CD14-positive monocyte (primary cell): ENCODE measurements around the gene SENP8. TPM values are rescaled to one million over a fixed set of nuclear protein-coding genes. Genes with fewer than 3 reads are reported as not detected.

ENCODE experiments used
- DNase-seq, 3 donors: peaks; one replicate each; pipeline ENCODE4 v3.0.0-alpha.2; 2011 to 2022
- H2AFZ ChIP-seq: 2 replicates; pipeline ENCODE4 v1.6.0; 2012; ENCODE audit warnings: mild to moderate bottlenecking, low read depth, low read length, inconsistent platforms; ENCODE audit not compliant: insufficient read depth, poor library complexity, severe bottlenecking
- H3K27ac ChIP-seq, 2 donors: 1 replicate in 1 of 2; 2 replicates in 1 of 2; pipeline ENCODE4 v1.5.1; 2012 to 2013; ENCODE audit warnings: low read length in 2 of 2, control low read depth in 1 of 2, inconsistent platforms in 1 of 2, low read depth in 1 of 2, mild to moderate bottlenecking in 1 of 2
- H3K27me3 ChIP-seq, 2 donors: one replicate each; pipeline versions ENCODE4 v1.6.0 to v1.6.1; 2011 to 2013; ENCODE audit warnings: low read length in 2 of 2; ENCODE audit not compliant: control insufficient read depth in 2 of 2, insufficient read depth in 2 of 2
- H3K36me3 ChIP-seq, 2 donors: replicated peaks in 1 of 2; 1 replicate in 1 of 2; 2 replicates in 1 of 2; pipeline versions ENCODE4 v1.5.1 to v1.6.1; 2012 to 2013; ENCODE audit warnings: low read length in 2 of 2, control low read depth in 1 of 2, inconsistent platforms in 1 of 2, mild to moderate bottlenecking in 1 of 2; ENCODE audit not compliant: insufficient read depth in 2 of 2, control insufficient read depth in 1 of 2
- H3K4me1 ChIP-seq, 2 donors: 1 replicate in 1 of 2; 2 replicates in 1 of 2; pipeline versions ENCODE4 v1.5.1 to v1.6.1; 2012 to 2013; ENCODE audit warnings: low read length in 2 of 2, control low read depth in 1 of 2, inconsistent platforms in 1 of 2, mild to moderate bottlenecking in 1 of 2, moderate library complexity in 1 of 2; ENCODE audit not compliant: insufficient read depth in 2 of 2, control insufficient read depth in 1 of 2
- H3K4me2 ChIP-seq: replicated peaks from 2 replicates; pipeline ENCODE3; 2012; ENCODE audit warnings: low read length, moderate library complexity, mild to moderate bottlenecking; ENCODE audit not compliant: poor library complexity, severe bottlenecking; ENCODE audit errors: extremely low read depth
- H3K4me3 ChIP-seq, 3 experiments: fragments of 200-600 bp in 1 of 3; sonication (generic) in 1 of 3; replicated peaks in 1 of 3; 1 replicate in 2 of 3; 2 replicates in 1 of 3; pipeline ENCODE4 v1.5.1; 2011 to 2013; ENCODE audit warnings: low read length in 3 of 3, mild to moderate bottlenecking in 3 of 3, control low read depth in 2 of 3, low read depth in 2 of 3, inconsistent platforms in 1 of 3, moderate library complexity in 1 of 3
- H3K79me2 ChIP-seq: 2 replicates; pipeline ENCODE4 v1.6.0; 2012; ENCODE audit warnings: mild to moderate bottlenecking, control low read depth, inconsistent platforms, low read length, moderate library complexity; ENCODE audit not compliant: insufficient read depth
- H3K9ac ChIP-seq: 2 replicates; pipeline ENCODE4 v1.6.0; 2017; ENCODE audit warnings: low read length, mild to moderate bottlenecking; ENCODE audit not compliant: insufficient read depth, poor library complexity, severe bottlenecking
- H3K9me3 ChIP-seq, 2 donors: replicated peaks in 1 of 2; 1 replicate in 1 of 2; 2 replicates in 1 of 2; pipeline versions ENCODE4 v1.5.1 to v1.6.1; 2012 to 2013; ENCODE audit warnings: low read length in 2 of 2, control low read depth in 1 of 2; ENCODE audit not compliant: control insufficient read depth in 1 of 2, insufficient read depth in 1 of 2
- H4K20me1 ChIP-seq: 2 replicates; pipeline ENCODE4 v1.6.0; 2012; ENCODE audit warnings: mild to moderate bottlenecking, low read length, control low read depth, moderate library complexity; ENCODE audit not compliant: insufficient read depth
- H3K27ac Mint-ChIP-seq, 7 donors: one replicate each; pipeline ENCODE4 v1.8.0; 2020; ENCODE audit warnings: mild to moderate bottlenecking in 7 of 7, mixed read lengths in 7 of 7, moderate library complexity in 6 of 7, inconsistent platforms in 2 of 7
- H3K27me3 Mint-ChIP-seq, 3 donors: one replicate each; pipeline ENCODE4 v1.8.0; 2021 to 2022; ENCODE audit warnings: low read depth in 3 of 3, mild to moderate bottlenecking in 3 of 3, mixed read lengths in 3 of 3, moderate library complexity in 3 of 3, inconsistent platforms in 1 of 3
- H3K36me3 Mint-ChIP-seq, 2 donors: one replicate each; pipeline ENCODE4 v1.8.0; 2020; ENCODE audit warnings: mixed read lengths in 2 of 2, inconsistent platforms in 1 of 2, mild to moderate bottlenecking in 1 of 2
- H3K4me1 Mint-ChIP-seq: one replicate; pipeline ENCODE4 v1.8.0; 2020; ENCODE audit warnings: mild to moderate bottlenecking, mixed read lengths
- H3K4me3 Mint-ChIP-seq, 2 donors: one replicate each; pipeline ENCODE4 v1.8.0; 2020; ENCODE audit warnings: mild to moderate bottlenecking in 2 of 2, mixed read lengths in 2 of 2, moderate library complexity in 1 of 2
- H3K9me3 Mint-ChIP-seq, 7 donors: one replicate each; pipeline ENCODE4 v1.8.0; 2020 to 2022; ENCODE audit warnings: mixed read lengths in 7 of 7, mild to moderate bottlenecking in 6 of 7, moderate library complexity in 6 of 7, inconsistent platforms in 2 of 7
- CTCF ChIP-seq: fragments of 200-600 bp; IDR thresholded peaks from one replicate; pipeline ENCODE4 v1.8.0; 2022; ENCODE audit warnings: antibody characterized with exemption, mild to moderate bottlenecking
- WGBS: methylation state at CpG from one replicate; pipeline ENCODE4 v1.1.5; 2013; ENCODE audit warnings: missing lambda C conversion rate; ENCODE audit not compliant: insufficient coverage; 5-methylcytosine and 5-hydroxymethylcytosine counted together
- intact Hi-C, 2 donors: fragments of 100-400 bp; cut with micrococcal nuclease; formaldehyde crosslinking; loops; one replicate each; pipeline versions ENCODE4 v1.15.0 to v1.15.1; 2023
- polyA plus RNA-seq, 3 donors: library from polyadenylated mRNA; depleted of rRNA in 1 of 3; unstranded in 2 of 3; stranded (reverse) in 1 of 3; fragments of 300-500 nt in 2 of 3; fragments of >200 nt in 1 of 3; fragmentation: Illumina TruSeq in 2 of 3; gene quantifications; 1 replicate in 2 of 3; 2 replicates in 1 of 3; pipeline ENCODE4 v1.2.3, GENCODE V29; 2012 to 2021

SENP8 gene
- polyA plus RNA-seq, 3 donors = 0.52 to 1.4 (median 0.79) TPM

- Histone ChIP-seq H3K4me2 (no peak overlapping the region), H3K9me3 (no peaks in the 10 kb centered on the region), H3K4me3 (no peak overlapping the region), H4K20me1 (no peaks in the 10 kb centered on the region), H3K36me3 (no peaks in the 10 kb centered on the region), H2AFZ (no peak overlapping the region), H3K4me1 (peaks cover 20 to 23% of the 10 kb centered on the region in 2 donors), H3K27me3 (no peaks in the 10 kb centered on the region), H3K9ac (no peak overlapping the region), H3K79me2 (no peaks in the 10 kb centered on the region), H3K27ac (no peak overlapping the region)
- Mint-ChIP-seq H3K36me3 (no peaks in the 10 kb centered on the region), H3K27ac (no peak overlapping the region), H3K27me3 (peaks cover 1 to 8% (median 3%) of the 10 kb centered on the region in 3 donors), H3K9me3 (no peaks in the 10 kb centered on the region), H3K4me1 (peaks cover 23% of the 10 kb centered on the region), H3K4me3 (no peak overlapping the region)
- no peak for TF ChIP-seq CTCF
- intact Hi-C loops = loop anchor here in 1 of 2 donors (10.0 kb wide), 1 partner anchor 409 kb away; no protein-coding TSS in a partner anchor
- no peak for DNase-seq
- 100% methylated on average over 2 of the region's 5 CpGs for WGBS
Observed at GRCh38 chr15:72153269-72154000, 35.2 kb downstream of the SENP8 start.

- Histone ChIP-seq H3K4me2 (no peak overlapping the region), H2AFZ (no peak overlapping the region), H3K79me2 (no peaks in the 10 kb centered on the region), H3K27ac (no peak overlapping the region), H3K4me1 (peaks cover 20 to 23% of the 10 kb centered on the region in 2 donors), H3K27me3 (no peaks in the 10 kb centered on the region), H3K36me3 (no peaks in the 10 kb centered on the region), H4K20me1 (no peaks in the 10 kb centered on the region), H3K4me3 (no peak overlapping the region), H3K9ac (no peak overlapping the region), H3K9me3 (no peaks in the 10 kb centered on the region)
- 96% methylated on average over 5 of the region's 7 CpGs for WGBS
- no peak for TF ChIP-seq CTCF
- Mint-ChIP-seq H3K27me3 (peaks cover 1 to 8% (median 3%) of the 10 kb centered on the region in 3 donors), H3K27ac (peak overlapping the region in 1 of 7 donors; percentile 1), H3K4me3 (no peak overlapping the region), H3K4me1 (peaks cover 23% of the 10 kb centered on the region), H3K9me3 (no peaks in the 10 kb centered on the region), H3K36me3 (no peaks in the 10 kb centered on the region)
- DNase-seq = no peak
- intact Hi-C loops = loop anchor here (2.0 to 10.0 kb wide), 2 partner anchors 410 to 412 kb away; no protein-coding TSS in a partner anchor
Observed at GRCh38 chr15:72154316-72154715, 36.1 kb downstream of the SENP8 start.
